ENCODE measurements around the gene LYL1.

- TF ChIP-seq CTCF (conservative IDR thresholded peaks at IDR 0.05; ENCODE audit: low read depth, low read length) (no peak), POLR2A (IDR thresholded peaks at IDR 0.05; ENCODE audit: low read depth, low read length) (no peak)
These were observed 36.2 kb upstream of the LYL1 start for GRCh38 chr19:13138916-13139198.
